Right lobe of liver (tissue), 6 donors: ENCODE data around the gene COQ9. TPM values are rescaled to one million over a fixed set of nuclear protein-coding genes. Genes with fewer than 3 reads are reported as not detected.
"Not testable (repeated sequence)": the region's sequence is repeated elsewhere in the genome, so short reads cannot be mapped to it uniquely, and the experiment has no call there.

Experiments used
- ATAC-seq, 4 donors: fragments of 200-7000 bp; cut with Tn5 transposase; one replicate each; pipeline ENCODE4 v1.9.1; 2020; ENCODE audit warnings: mild to moderate bottlenecking in 4 of 4, moderate library complexity in 4 of 4
- DNase-seq, 3 donors: peaks; one replicate each; pipeline ENCODE4 v3.0.0-alpha.2; 2020
- H3K27ac ChIP-seq, 3 donors: fragments of 200-600 bp; one replicate each; pipeline ENCODE4 v1.8.0; 2022
- H3K27me3 ChIP-seq, 2 donors: fragments of 200-600 bp; one replicate each; pipeline ENCODE4 v1.8.0; 2022
- H3K36me3 ChIP-seq, 4 donors: fragments of 200-600 bp; sonication (generic) in 1 of 4; one replicate each; pipeline versions ENCODE4 v1.5.1 to v1.8.0; 2017 to 2022; ENCODE audit warnings: control low read depth in 1 of 4
- H3K4me1 ChIP-seq, 4 donors: fragments of 200-600 bp; sonication (generic) in 1 of 4; one replicate each; pipeline versions ENCODE4 v1.5.1 to v1.8.0; 2017 to 2022; ENCODE audit warnings: control low read depth in 1 of 4
- H3K4me3 ChIP-seq, 3 donors: fragments of 200-600 bp; one replicate each; pipeline ENCODE4 v1.8.0; 2022
- H3K9me3 ChIP-seq, 4 donors: fragments of 200-600 bp; sonication (generic) in 1 of 4; one replicate each; pipeline versions ENCODE4 v1.5.1 to v1.8.0; 2017 to 2022; ENCODE audit warnings: control low read depth in 1 of 4
- CTCF ChIP-seq, 4 donors: fragments of 200-600 bp in 3 of 4; fragments of 450-650 bp in 1 of 4; IDR thresholded peaks; one replicate each; pipeline versions ENCODE4 v1.5.1 to v1.8.0; 2016 to 2022; ENCODE audit warnings: antibody characterized with exemption in 4 of 4, mild to moderate bottlenecking in 2 of 4
- POLR2A ChIP-seq: fragments of 450-650 bp; IDR thresholded peaks from one replicate; pipeline ENCODE4 v1.6.1; 2017; ENCODE audit warnings: antibody characterized with exemption, mild to moderate bottlenecking
- WGBS: methylation state at CpG from one replicate; pipeline ENCODE4 v1.1.6; 2018; ENCODE audit warnings: low coverage, low lambda C conversion rate; ENCODE audit not compliant: insufficient coverage; ENCODE audit errors: missing lambda C conversion rate; 5-methylcytosine and 5-hydroxymethylcytosine counted together
- intact Hi-C, 2 donors: fragments of 100-400 bp; cut with DNase I; formaldehyde crosslinking; loops; one replicate each; pipeline versions ENCODE4 v1.11.2 to v1.14.1; 2022
- total RNA-seq, 6 experiments: library from RNA; depleted of rRNA in 2 of 6; stranded (reverse); fragments of >200 nt in 2 of 6; fragmentation: NEBNext Ultra II Directional in 3 of 6; extraction: Animal tissue kit (Norgen Biotek cat#: 25700) in 3 of 6; gene quantifications; one replicate each; pipeline versions ENCODE4 v1.1.0 to v1.2.4, GENCODE V29; 2016 to 2023
- donor health status: DM: no; HTN: yes; CAD: no.
- donor health status: DM: no; HTN: no; CAD: no.
- donor health status: DM: no; HTN: no; CAD: no.
- donor health status: DM: no; HTN: yes; CAD: no.
- donor health status: DM: no; HTN: yes; CAD: no.

Gene COQ9
- total RNA-seq, 6 experiments from 2014 or later: 43.2 to 81.4 (median 55.3) TPM

- H3K27me3 ChIP-seq: no peaks in the 10 kb centered on the region
- no peak overlapping the region for H3K27ac ChIP-seq
- H3K4me1 ChIP-seq: peaks cover 0 to 9% (median 0%) of the 10 kb centered on the region in 4 donors
- H3K9me3 ChIP-seq: no peaks in the 10 kb centered on the region
- H3K36me3 ChIP-seq: peaks cover 0 to 88% (median 42%) of the 10 kb centered on the region in 4 donors
- H3K4me3 ChIP-seq: no peak overlapping the region
- intact Hi-C loops: no loop called here
- no peak for TF ChIP-seq CTCF (IDR thresholded peaks at IDR 0.05)
- no CpG with 5 or more reads among the region's 1 CpG for WGBS
- no peak for DNase-seq
- ATAC-seq: no peak
Observed at GRCh38 chr16:57435838-57436237, 11.4 kb upstream of the COQ9 start.

GRCh38 chr16:57439947-57440346, 7.3 kb upstream of the COQ9 start:
- WGBS: 98% methylated on average over 6 of the region's 8 CpGs

GRCh38 chr16:57440551-57440950, 6.7 kb upstream of the COQ9 start:
- intact Hi-C loops, ATAC-seq, H3K27me3 ChIP-seq, H3K9me3 ChIP-seq, H3K27ac ChIP-seq, DNase-seq, H3K4me1 ChIP-seq, H3K4me3 ChIP-seq: not testable (repeated sequence)
- WGBS: 96% methylated on average over 4 of the region's 8 CpGs
- peaks cover 0 to 41% (median 11%) of the 10 kb centered on the region in 4 donors for H3K36me3 ChIP-seq

More at GRCh38 chr16:57439947-57440346, 7.3 kb upstream of the COQ9 start:
- H3K36me3 ChIP-seq: peaks cover 0 to 47% (median 13%) of the 10 kb centered on the region in 4 donors
- H3K9me3 ChIP-seq, H3K4me3 ChIP-seq, H3K27me3 ChIP-seq, intact Hi-C loops, ATAC-seq, H3K4me1 ChIP-seq, H3K27ac ChIP-seq, DNase-seq: not testable (repeated sequence)

- TF ChIP-seq CTCF (IDR thresholded peaks at IDR 0.05) (no peak), POLR2A (no peak)
- ATAC-seq (no peak), DNase-seq (no peak)
- 86% methylated on average over 3 of the region's 3 CpGs for WGBS
- H3K4me1 ChIP-seq: peaks cover 0 to 24% (median 9%) of the 10 kb centered on the region in 4 donors
- no peak overlapping the region for H3K4me3 ChIP-seq
- H3K27ac ChIP-seq: no peak overlapping the region
- intact Hi-C loops: no loop called here
- H3K27me3 ChIP-seq: no peaks in the 10 kb centered on the region
- H3K36me3 ChIP-seq: peaks cover 0 to 5% (median 2%) of the 10 kb centered on the region in 4 donors
- no peaks in the 10 kb centered on the region for H3K9me3 ChIP-seq
Observed at GRCh38 chr16:57444711-57445110, 2.6 kb upstream of the COQ9 start.

GRCh38 chr16:57445510-57445909, 1.8 kb upstream of the COQ9 start:
- no peaks in the 10 kb centered on the region for H3K27me3 ChIP-seq
- H3K27ac ChIP-seq: no peak overlapping the region
- no peak for ATAC-seq
- peaks cover 0 to 24% (median 9%) of the 10 kb centered on the region in 4 donors for H3K4me1 ChIP-seq
- H3K9me3 ChIP-seq: no peaks in the 10 kb centered on the region
- TF ChIP-seq CTCF (IDR thresholded peaks at IDR 0.05): no peak
- no peak for TF ChIP-seq POLR2A
- intact Hi-C loops: no loop called here
- no peak overlapping the region for H3K4me3 ChIP-seq
- DNase-seq: no peak
- peaks cover 0 to 1% (median 0%) of the 10 kb centered on the region in 4 donors for H3K36me3 ChIP-seq
- WGBS: 100% methylated on average over 2 of the region's 2 CpGs
